GM18507 (cell line): ENCODE data around the gene NUP37.
A peak's percentile ranks its signal among the peaks of the same experiment; 100 is the strongest.
"Not testable (repeated sequence)": the region's sequence is repeated elsewhere in the genome, so short reads cannot be mapped to it uniquely, and the experiment has no call there.

Source experiments
- DNase-seq: peaks from one replicate; pipeline ENCODE4 v3.0.0; 2011; ENCODE audit warnings: low read depth; ENCODE audit not compliant: insufficient read length; ENCODE audit errors: extremely low spot score
- FAIRE-seq: peaks from 2 replicates; lab custom pipeline; 2011; peaks lifted over from hg19 to GRCh38; lab: Jason Lieb, UNC

Gene NUP37

GRCh38 chr12:102095677-102096263 is 24.1 kb downstream of the NUP37 start:
- DNase-seq (no peak), FAIRE-seq (peak; percentile 65)

GRCh38 chr12:102093319-102093718 is 26.6 kb downstream of the NUP37 start:
- no peak for FAIRE-seq

GRCh38 chr12:102089228-102089835 is 30.6 kb downstream of the NUP37 start:
- FAIRE-seq, DNase-seq: not testable (repeated sequence)

More at GRCh38 chr12:102093319-102093718, 26.6 kb downstream of the NUP37 start:
- no peak for DNase-seq

- no peak for FAIRE-seq
- no peak for DNase-seq
Measured at GRCh38 chr12:102080842-102081241, 39.1 kb downstream of the NUP37 start.

- not testable (repeated sequence) for DNase-seq, FAIRE-seq
Measured at GRCh38 chr12:102072092-102072491, 47.8 kb downstream of the NUP37 start.

- FAIRE-seq (no peak), DNase-seq (no peak)
Measured at GRCh38 chr12:102069707-102070106, 50.2 kb downstream of the NUP37 start.

GRCh38 chr12:102067574-102068258 is 52.2 kb downstream of the NUP37 start:
- no peak for DNase-seq
- FAIRE-seq: no peak

GRCh38 chr12:102064476-102064875 is 55.4 kb downstream of the NUP37 start:
- FAIRE-seq (no peak), DNase-seq (no peak)

GRCh38 chr12:102063069-102063468 is 56.8 kb downstream of the NUP37 start:
- FAIRE-seq: no peak
- no peak for DNase-seq

- no peak for FAIRE-seq
Measured at GRCh38 chr12:102062419-102062806, 57.5 kb downstream of the NUP37 start.

GRCh38 chr12:102061560-102062418 is 58.1 kb downstream of the NUP37 start, which contains the start of gene WASHC3:
TSS of gene WASHC3 (minus strand) at chr12:102061991. CDS start at chr12:102061962, 29 bp downstream.
- peak; percentile 79 for DNase-seq
- FAIRE-seq: peak; percentile 96

More at GRCh38 chr12:102062419-102062806, 57.5 kb downstream of the NUP37 start:
- no peak for DNase-seq

- DNase-seq: no peak
- peak; percentile 75 for FAIRE-seq
Measured at GRCh38 chr12:102061096-102061559, 58.8 kb downstream of the NUP37 start.

GRCh38 chr12:102059343-102059742 is 60.6 kb downstream of the NUP37 start:
- DNase-seq: no peak
- no peak for FAIRE-seq

GRCh38 chr12:102054345-102054744 is 65.6 kb downstream of the NUP37 start:
- DNase-seq (no peak), FAIRE-seq (no peak)

- no peak for FAIRE-seq
- DNase-seq: no peak
Measured at GRCh38 chr12:102053062-102053349, 66.9 kb downstream of the NUP37 start.

- FAIRE-seq (no peak), DNase-seq (no peak)
Measured at GRCh38 chr12:102052192-102053061, 67.5 kb downstream of the NUP37 start.

GRCh38 chr12:102051431-102051965 is 68.4 kb downstream of the NUP37 start:
- FAIRE-seq: no peak
- DNase-seq: no peak

- FAIRE-seq (no peak), DNase-seq (no peak)
Measured at GRCh38 chr12:102050660-102051430, 69.1 kb downstream of the NUP37 start.
